IMR-90 (cell line): Measurements from ENCODE around the gene TMEM52. TPM values are rescaled to one million over a fixed set of nuclear protein-coding genes. Genes with fewer than 3 reads are reported as not detected.

Experiments
- ATAC-seq: fragments of 200-7000 bp; cut with Tn5 transposase; 2 replicates; pipeline ENCODE4 v1.9.1; 2020; ENCODE audit warnings: low read depth, mild to moderate bottlenecking, moderate library complexity
- BruUV-seq: library from RNA; stranded (reverse); fragments of 400-500 nt; replicated peaks from 2 replicates; lab custom pipeline; 2021; lab: Mats Ljungman, UMichigan
- CTCF ChIA-PET: fragments of 300-600 bp; formaldehyde crosslinking; extraction: SDS; loops from one replicate; lab custom pipeline; 2021; ENCODE audit warnings: antibody characterized with exemption; lab: Yijun Ruan, JAX
- POLR2A ChIA-PET: fragments of 300-600 bp; sonication (Branson Sonifier 250); formaldehyde crosslinking; loops from one replicate; lab custom pipeline; 2022; ENCODE audit warnings: antibody characterized with exemption; ENCODE audit not compliant: unreplicated experiment; lab: Charles Lee
- DNase-seq: peaks from one replicate; pipeline ENCODE4 v3.0.0; 2013
- H2AFZ ChIP-seq: replicated peaks from 2 replicates; pipeline ENCODE3; 2013; ENCODE audit warnings: low read length, mild to moderate bottlenecking; ENCODE audit not compliant: poor library complexity
- H2AK5ac ChIP-seq: 2 replicates; pipeline ENCODE4 v1.6.1; 2013; ENCODE audit warnings: low read depth, low read length, inconsistent platforms
- H2AK9ac ChIP-seq: replicated peaks from 2 replicates; pipeline ENCODE3; 2013; ENCODE audit warnings: mild to moderate bottlenecking, low read depth, low read length, moderate library complexity; ENCODE audit not compliant: poor library complexity
- H2BK120ac ChIP-seq: 2 replicates; pipeline ENCODE4 v1.6.1; 2013; ENCODE audit warnings: low read depth, low read length, inconsistent platforms
- H2BK15ac ChIP-seq: 3 replicates; pipeline ENCODE4 v1.6.1; 2013; ENCODE audit warnings: low read depth, low read length, inconsistent platforms
- H2BK20ac ChIP-seq: 2 replicates; pipeline ENCODE4 v1.6.1; 2013; ENCODE audit warnings: low read depth, mild to moderate bottlenecking, inconsistent platforms, low read length, moderate library complexity
- H2BK5ac ChIP-seq: 2 replicates; pipeline ENCODE4 v1.6.1; 2013; ENCODE audit warnings: mild to moderate bottlenecking, low read depth, low read length, inconsistent platforms; ENCODE audit not compliant: poor library complexity, severe bottlenecking
- H3K14ac ChIP-seq: replicated peaks from 2 replicates; pipeline ENCODE4 v1.6.1; 2013; ENCODE audit warnings: low read depth, low read length, inconsistent platforms
- H3K18ac ChIP-seq: 2 replicates; pipeline ENCODE4 v1.6.1; 2013; ENCODE audit warnings: low read depth, low read length, control low read depth
- H3K23ac ChIP-seq: 2 replicates; pipeline ENCODE4 v1.6.1; 2013; ENCODE audit warnings: low read depth, low read length, inconsistent platforms
- H3K27ac ChIP-seq: 2 replicates; pipeline ENCODE4 v1.5.1; 2013; ENCODE audit warnings: mild to moderate bottlenecking, control low read depth, low read length; ENCODE audit not compliant: insufficient read depth
- H3K27me3 ChIP-seq: 2 replicates; pipeline ENCODE4 v1.6.1; 2013; ENCODE audit warnings: low read length; ENCODE audit not compliant: control insufficient read depth, insufficient read depth
- H3K36me3 ChIP-seq: 2 replicates; pipeline ENCODE4 v1.6.1; 2013; ENCODE audit warnings: low read length, mixed read lengths; ENCODE audit not compliant: control insufficient read depth, insufficient read depth
- H3K4ac ChIP-seq: 2 replicates; pipeline ENCODE4 v1.6.1; 2013; ENCODE audit warnings: low read depth, low read length, inconsistent platforms
- H3K4me1 ChIP-seq: 2 replicates; pipeline ENCODE4 v1.6.1; 2013; ENCODE audit warnings: low read length, mixed read lengths; ENCODE audit not compliant: control insufficient read depth, insufficient read depth
- H3K4me2 ChIP-seq: 2 replicates; pipeline ENCODE4 v1.6.1; 2013; ENCODE audit warnings: low read depth, mild to moderate bottlenecking, control low read depth, low read length, moderate library complexity
- H3K4me3 ChIP-seq: 2 replicates; pipeline ENCODE4 v1.5.1; 2013; ENCODE audit warnings: low read depth, mild to moderate bottlenecking, control low read depth, low read length, moderate library complexity; ENCODE audit not compliant: insufficient read depth
- H3K56ac ChIP-seq: 2 replicates; pipeline ENCODE4 v1.6.1; 2013; ENCODE audit warnings: low read length, inconsistent platforms; ENCODE audit not compliant: insufficient read depth; ENCODE audit errors: extremely low read depth
- H3K79me1 ChIP-seq, 2 experiments: 2 replicates each; pipeline ENCODE4 v1.6.1; 2013; ENCODE audit warnings: low read length in 2 of 2, inconsistent platforms in 1 of 2, low read depth in 1 of 2
- H3K9ac ChIP-seq: 2 replicates; pipeline ENCODE4 v1.6.1; 2013; ENCODE audit warnings: low read depth, low read length, control low read depth
- H3K9me1 ChIP-seq: 2 replicates; pipeline ENCODE4 v1.6.1; 2013; ENCODE audit warnings: low read length, inconsistent platforms; ENCODE audit not compliant: insufficient read depth
- H3K9me3 ChIP-seq: 2 replicates; pipeline ENCODE4 v1.6.1; 2013; ENCODE audit warnings: low read length; ENCODE audit not compliant: control insufficient read depth, insufficient read depth
- H4K20me1 ChIP-seq: 2 replicates; pipeline ENCODE4 v1.6.1; 2013; ENCODE audit warnings: low read length, inconsistent platforms; ENCODE audit not compliant: insufficient read depth
- H4K5ac ChIP-seq: 2 replicates; pipeline ENCODE4 v1.6.1; 2013; ENCODE audit warnings: mild to moderate bottlenecking, low read depth, low read length, control low read depth
- H4K8ac ChIP-seq, 2 experiments: 2 replicates each; pipeline ENCODE4 v1.6.1; 2013; ENCODE audit warnings: low read depth in 2 of 2, low read length in 2 of 2, control low read depth in 1 of 2, inconsistent platforms in 1 of 2
- H4K91ac ChIP-seq: 2 replicates; pipeline ENCODE4 v1.6.1; 2013; ENCODE audit warnings: low read depth, low read length, inconsistent platforms; ENCODE audit not compliant: insufficient read depth
- BHLHE40 ChIP-seq: fragments of 150-350 bp; IDR thresholded peaks from 2 replicates; pipeline ENCODE4 v1.6.1; 2016; ENCODE audit warnings: mild to moderate bottlenecking, low read depth, low read length
- CEBPB ChIP-seq: IDR thresholded peaks from 2 replicates; pipeline ENCODE4 v1.6.1; 2012; ENCODE audit warnings: low read depth, low read length, improper control_type of control experiment
- CHD1 ChIP-seq: IDR thresholded peaks from 2 replicates; pipeline ENCODE4 v1.6.1; 2012; ENCODE audit warnings: low read depth, low read length, improper control_type of control experiment
- CTCF ChIP-seq: conservative IDR thresholded peaks from 2 replicates; pipeline ENCODE4 v1.5.1; 2012; ENCODE audit warnings: mild to moderate bottlenecking, low read depth, low read length, improper control_type of control experiment
- ELK1 ChIP-seq: fragments of 150-350 bp; IDR thresholded peaks from 2 replicates; pipeline ENCODE4 v1.6.1; 2016; ENCODE audit warnings: low read depth, mild to moderate bottlenecking, low read length, moderate library complexity, borderline replicate concordance
- FOS ChIP-seq: fragments of 150-350 bp; IDR thresholded peaks from 2 replicates; pipeline ENCODE4 v1.6.1; 2016; ENCODE audit warnings: low read depth, low read length
- MAFK ChIP-seq: IDR thresholded peaks from 2 replicates; pipeline ENCODE4 v1.6.1; 2012; ENCODE audit warnings: low read depth, low read length, improper control_type of control experiment
- MAZ ChIP-seq: IDR thresholded peaks from 2 replicates; pipeline ENCODE4 v1.6.1; 2012; ENCODE audit warnings: low read depth, mild to moderate bottlenecking, low read length, improper control_type of control experiment, moderate library complexity, borderline replicate concordance
- MXI1 ChIP-seq: IDR thresholded peaks from 2 replicates; pipeline ENCODE4 v1.6.1; 2012; ENCODE audit warnings: low read depth, mild to moderate bottlenecking, low read length, moderate library complexity, borderline replicate concordance
- NFE2L2 ChIP-seq: fragments of 150-350 bp; IDR thresholded peaks from 2 replicates; pipeline ENCODE4 v1.6.1; 2016; ENCODE audit warnings: low read depth, mild to moderate bottlenecking, low read length
- POLR2A ChIP-seq: IDR thresholded peaks from 2 replicates; pipeline ENCODE4 v1.6.1; 2012; ENCODE audit warnings: mild to moderate bottlenecking, low read depth, low read length
- RAD21 ChIP-seq: IDR thresholded peaks from 2 replicates; pipeline ENCODE4 v1.6.1; 2012; ENCODE audit warnings: low read length, improper control_type of control experiment
- RCOR1 ChIP-seq: IDR thresholded peaks from 2 replicates; pipeline ENCODE4 v1.6.1; 2012; ENCODE audit warnings: mild to moderate bottlenecking, low read length, improper control_type of control experiment; ENCODE audit not compliant: insufficient replicate concordance
- RFX5 ChIP-seq: IDR thresholded peaks from 2 replicates; pipeline ENCODE4 v1.8.0; 2012; ENCODE audit warnings: low read depth, mild to moderate bottlenecking, low read length, moderate library complexity
- SMC3 ChIP-seq: fragments of 150-350 bp; IDR thresholded peaks from 2 replicates; pipeline ENCODE4 v1.6.1; 2016; ENCODE audit warnings: low read depth, mild to moderate bottlenecking, antibody characterized with exemption, low read length, moderate library complexity
- WGBS, 2 experiments: methylation state at CpG; one replicate each; pipeline versions ENCODE4 v1.1.5 to v1.1.7; 2013; ENCODE audit warnings: missing lambda C conversion rate in 2 of 2; ENCODE audit not compliant: insufficient read length in 1 of 2; ENCODE audit errors: extremely low coverage in 2 of 2; 5-methylcytosine and 5-hydroxymethylcytosine counted together
- dilution Hi-C: fragments of 300-500 bp; cut with HindIII; formaldehyde crosslinking; loops from one replicate; pipeline ENCODE4 v1.14.3; 2018; ENCODE audit warnings: low sequenced_read_pairs; ENCODE audit not compliant: unreplicated experiment
- in situ Hi-C: fragments of 300-500 bp; cut with MboI; formaldehyde crosslinking; loops from 3 replicates; pipeline ENCODE4 v1.14.3; 2019; ENCODE audit warnings: low sequenced_read_pairs, inconsistent platforms, mixed read lengths
- intact Hi-C: fragments of 100-400 bp; cut with micrococcal nuclease; formaldehyde crosslinking; loops from 2 replicates; pipeline ENCODE4 v1.10.0; 2022
- polyA plus RNA-seq, 3 experiments: library from polyadenylated mRNA; depleted of rRNA; stranded (reverse); fragments of >200 nt; gene quantifications; 2 replicates each; pipeline ENCODE4 v1.2.3, GENCODE V29; 2012; ENCODE audit warnings: low replicate concordance in 1 of 3
- total RNA-seq: library from RNA; depleted of rRNA; stranded (reverse); fragments of >200 nt; gene quantifications from 2 replicates; pipeline ENCODE4 v1.2.3, GENCODE V29; 2012
- TF ChIP-seq, protein P1 (sequence below): fragments of 150-350 bp; IDR thresholded peaks from 2 replicates; pipeline ENCODE4 v1.6.1; 2017; ENCODE audit warnings: mild to moderate bottlenecking, antibody characterized with exemption, low read length, low read depth

Gene TMEM52
- total and polyA plus RNA-seq, 2 of the 4 experiments (the other 2 are of a cell fraction): 0.54 to 1.3 TPM

GRCh38 chr1:1954015-1954414 lies 34.9 kb upstream of the TMEM52 start:
- Histone ChIP-seq H3K27me3 (peaks cover 36% of the 10 kb centered on the region), H2AK5ac (no peak overlapping the region), H3K4me3 (no peak overlapping the region), H3K79me1 (no peaks in the 10 kb centered on the region), H3K4ac (no peak overlapping the region), H2BK120ac (no peak overlapping the region), H3K9ac (no peak overlapping the region), H4K20me1 (no peaks in the 10 kb centered on the region), H3K4me2 (no peak overlapping the region), H4K91ac (no peak overlapping the region), H2BK5ac (no peak overlapping the region), H3K56ac (no peak overlapping the region), H3K9me1 (no peaks in the 10 kb centered on the region), H3K9me3 (no peaks in the 10 kb centered on the region), H2BK15ac (no peak overlapping the region), H4K5ac (no peak overlapping the region), H2AK9ac (no peak overlapping the region), H2AFZ (no peak overlapping the region), H2BK20ac (no peak overlapping the region), H4K8ac (no peak overlapping the region), H3K4me1 (no peaks in the 10 kb centered on the region), H3K23ac (no peak overlapping the region), H3K14ac (no peak overlapping the region), H3K18ac (no peak overlapping the region), H3K36me3 (no peaks in the 10 kb centered on the region), H3K27ac (no peak overlapping the region)
- no TSS peak for BruUV-seq
- no peak for DNase-seq
- no peak for ATAC-seq
- in situ Hi-C loops (loop anchor here (10.0 to 25.0 kb wide), 2 partner anchors 91 to 408 kb away; no protein-coding TSS in a partner anchor), dilution Hi-C loops (no loop called here), intact Hi-C loops (no loop called here)
- ChIA-PET CTCF (interaction anchor here (0.6 kb wide), 1 partner anchor 40 kb away, joined by 4 read pairs; no protein-coding TSS in a partner anchor), POLR2A (no interaction called here)
- no peak for TF ChIP-seq MAFK
- no peak for TF ChIP-seq NFE2L2
- TF ChIP-seq ELK1: no peak
- no peak for TF ChIP-seq SMC3
- no peak for TF ChIP-seq CTCF
- no peak for TF ChIP-seq RAD21
- TF ChIP-seq CEBPB: no peak
- TF ChIP-seq MXI1: no peak
- no peak for TF ChIP-seq RFX5
- TF ChIP-seq BHLHE40: no peak
- TF ChIP-seq POLR2A: no peak
- no peak for TF ChIP-seq FOS
- no peak for TF ChIP-seq MAZ
- TF ChIP-seq, protein P1, sequence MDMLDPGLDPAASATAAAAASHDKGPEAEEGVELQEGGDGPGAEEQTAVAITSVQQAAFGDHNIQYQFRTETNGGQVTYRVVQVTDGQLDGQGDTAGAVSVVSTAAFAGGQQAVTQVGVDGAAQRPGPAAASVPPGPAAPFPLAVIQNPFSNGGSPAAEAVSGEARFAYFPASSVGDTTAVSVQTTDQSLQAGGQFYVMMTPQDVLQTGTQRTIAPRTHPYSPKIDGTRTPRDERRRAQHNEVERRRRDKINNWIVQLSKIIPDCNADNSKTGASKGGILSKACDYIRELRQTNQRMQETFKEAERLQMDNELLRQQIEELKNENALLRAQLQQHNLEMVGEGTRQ: no peak
- TF ChIP-seq CHD1: no peak
- TF ChIP-seq RCOR1: no peak
- 78% methylated on average over 1 of the region's 9 CpGs; no CpG with 5 or more reads in 1 of the 2 experiments for WGBS, 2 experiments
